GM12878 (cell line): ENCODE data around the gene GPR152. TPM values are rescaled to one million over a fixed set of nuclear protein-coding genes. Genes with fewer than 3 reads are reported as not detected.
A peak's percentile ranks its signal among the peaks of the same experiment; 100 is the strongest.

Source experiments
- BACH1 ChIP-seq: fragments of 450-650 bp; IDR thresholded peaks from 2 replicates; pipeline ENCODE4 v1.6.1; 2017; ENCODE audit warnings: mild to moderate bottlenecking, borderline replicate concordance
- BCL3 ChIP-seq: IDR thresholded peaks from 2 replicates; pipeline ENCODE4 v1.6.1; 2011; ENCODE audit warnings: borderline replicate concordance, low read depth, mild to moderate bottlenecking, moderate library complexity, low read length; ENCODE audit not compliant: insufficient read depth, poor library complexity, severe bottlenecking
- CEBPZ ChIP-seq: fragments of 150-350 bp; IDR thresholded peaks from 2 replicates; pipeline ENCODE4 v1.6.1; 2016; ENCODE audit warnings: low read depth, low read length
- CHD4 ChIP-seq: fragments of 200-600 bp; sonication (generic); IDR thresholded peaks from 2 replicates; pipeline ENCODE4 v1.6.1; 2016; ENCODE audit warnings: mild to moderate bottlenecking
- CREB1 ChIP-seq: IDR thresholded peaks from 2 replicates; pipeline ENCODE4 v1.6.1; 2012; ENCODE audit warnings: low read depth, mild to moderate bottlenecking, inconsistent platforms
- E2F8 ChIP-seq: fragments of 450-650 bp; IDR thresholded peaks from 2 replicates; pipeline ENCODE4 v1.6.1; 2018; ENCODE audit warnings: mild to moderate bottlenecking, low read depth, moderate library complexity; ENCODE audit not compliant: partially characterized antibody
- ELK1 ChIP-seq: IDR thresholded peaks from 2 replicates; pipeline ENCODE4 v1.6.1; 2012; ENCODE audit warnings: low read depth, low read length, improper control_type of control experiment
- FOXM1 ChIP-seq: IDR thresholded peaks from 2 replicates; pipeline ENCODE4 v1.6.1; 2012; ENCODE audit warnings: low read depth, mild to moderate bottlenecking, inconsistent platforms, low read length, moderate library complexity
- IRF3 ChIP-seq: fragments of 450-650 bp; IDR thresholded peaks from 2 replicates; pipeline ENCODE4 v1.6.1; 2014; ENCODE audit warnings: mild to moderate bottlenecking
- MEF2A ChIP-seq: IDR thresholded peaks from 2 replicates; pipeline ENCODE4 v1.6.1; 2011; ENCODE audit warnings: low read depth, mild to moderate bottlenecking, low read length, moderate library complexity; ENCODE audit not compliant: insufficient read depth
- NFYA ChIP-seq: IDR thresholded peaks from 2 replicates; pipeline ENCODE4 v1.6.1; 2011; ENCODE audit warnings: low read depth, mild to moderate bottlenecking, low read length, improper control_type of control experiment, borderline replicate concordance
- PKNOX1 ChIP-seq: fragments of 450-650 bp; IDR thresholded peaks from 2 replicates; pipeline ENCODE4 v1.6.1; 2016; ENCODE audit warnings: mild to moderate bottlenecking
- PML ChIP-seq: IDR thresholded peaks from 2 replicates; pipeline ENCODE4 v1.6.1; 2012; ENCODE audit warnings: low read length, inconsistent platforms
- RBBP5 ChIP-seq: fragments of 200-600 bp; sonication (generic); conservative IDR thresholded peaks from 2 replicates; pipeline ENCODE4 v1.6.1; 2016
- RUNX3 ChIP-seq: IDR thresholded peaks from 2 replicates; pipeline ENCODE4 v1.6.1; 2012; ENCODE audit warnings: low read length, inconsistent platforms
- SMC3 ChIP-seq: IDR thresholded peaks from 2 replicates; pipeline ENCODE4 v1.6.1; 2011; ENCODE audit warnings: low read length, improper control_type of control experiment, borderline replicate concordance
- WRNIP1 ChIP-seq: IDR thresholded peaks from 2 replicates; pipeline ENCODE4 v1.6.1; 2011; ENCODE audit warnings: low read depth, low read length, improper control_type of control experiment, borderline replicate concordance
- YY1 ChIP-seq: IDR thresholded peaks from 2 replicates; pipeline ENCODE4 v1.6.1; 2011; ENCODE audit warnings: low read depth, mild to moderate bottlenecking, low read length
- ZNF207 ChIP-seq: fragments of 450-650 bp; IDR thresholded peaks from 2 replicates; pipeline ENCODE4 v1.6.1; 2014; ENCODE audit warnings: antibody characterized with exemption, mild to moderate bottlenecking, borderline replicate concordance
- polyA plus RNA-seq, 11 experiments: library from polyadenylated mRNA; depleted of rRNA in 4 of 11; unstranded in 6 of 11; stranded (reverse) in 5 of 11; fragments of >200 nt; fragmentation: Nextera tagmentation in 4 of 11; fragmentation: Illumina TruSeq in 1 of 11; extraction: Ambion mirVana in 4 of 11; extraction: Trizol in 1 of 11; gene quantifications; 1 replicate in 1 of 11; 2 replicates in 10 of 11; pipeline versions ENCODE4 v1.2.1 to v1.2.3, GENCODE V29; 2011 to 2016; ENCODE audit warnings: inconsistent platforms in 2 of 11, missing spikeins in 2 of 11, low read depth in 1 of 11
- total RNA-seq, 4 experiments: library from RNA; depleted of rRNA in 3 of 4; stranded (reverse); fragments of >200 nt in 3 of 4; fragmentation: Illumina TruSeq in 1 of 4; extraction: Trizol in 1 of 4; gene quantifications; 2 replicates each; pipeline versions ENCODE4 v1.2.1 to v1.2.3, GENCODE V29; 2013 to 2021

Gene GPR152
- total and polyA plus RNA-seq, 10 of the 15 experiments (the other 5 are each of a cell fraction or from before 2014, with no cell fraction given): not detected

GRCh38 chr11:67486481-67487195, 34.1 kb upstream of the GPR152 start (continued):
- TF ChIP-seq IRF3 (no peak; the same call in 1 of the 2 replicates), FOXM1 (no peak), MEF2A (peak; percentile 59; the same call in 1 of the 2 replicates), ZNF207 (no peak), E2F8 (no peak), CHD4 (no peak), RBBP5 (no peak), BACH1 (peak; percentile 90), NFYA (no peak), CREB1 (no peak), WRNIP1 (no peak), YY1 (peak; percentile 69; the same call in 1 of the 2 replicates), SMC3 (no peak; the same call in 1 of the 2 replicates), PML (no peak), PKNOX1 (no peak), RUNX3 (no peak), BCL3 (peak; percentile 99), ELK1 (no peak), CEBPZ (no peak)
